ENCODE measurements around the gene SCRN2. TPM values are rescaled to one million over a fixed set of nuclear protein-coding genes. Genes with fewer than 3 reads are reported as not detected.

The SCRN2 gene
- total RNA-seq, 1 donor from 2014 or later = 37.8 TPM

GRCh38 chr17:47857551-47858455, 16.7 kb upstream of the SCRN2 start:
- no peak overlapping the region for H3K27ac Mint-ChIP-seq (ENCODE audit: unreplicated experiment)
- H3K27me3 Mint-ChIP-seq (ENCODE audit: low read depth) = peaks cover 75% of the 10 kb centered on the region

GRCh38 chr17:47856830-47857229, 15.8 kb upstream of the SCRN2 start:
- H3K27ac Mint-ChIP-seq (ENCODE audit: unreplicated experiment) = no peak overlapping the region
- TF ChIP-seq CTCF (conservative IDR thresholded peaks at IDR 0.05) = no peak
- H3K27me3 Mint-ChIP-seq (ENCODE audit: low read depth) = peaks cover 84% of the 10 kb centered on the region
- H3K4me1 Mint-ChIP-seq = peaks cover 7% of the 10 kb centered on the region
- H3K4me3 Mint-ChIP-seq = no peak overlapping the region
- DNase-seq (ENCODE audit: low read depth, low spot score) = no peak
- H3K36me3 Mint-ChIP-seq (ENCODE audit: low read depth) = no peaks in the 10 kb centered on the region
- no peaks in the 10 kb centered on the region for H3K9me3 Mint-ChIP-seq

More at GRCh38 chr17:47857551-47858455, 16.7 kb upstream of the SCRN2 start:
- H3K9me3 Mint-ChIP-seq = no peaks in the 10 kb centered on the region
- TF ChIP-seq CTCF (conservative IDR thresholded peaks at IDR 0.05) = no peak
- H3K4me1 Mint-ChIP-seq = no peaks in the 10 kb centered on the region
- no peak overlapping the region for H3K4me3 Mint-ChIP-seq
- no peak for DNase-seq (ENCODE audit: low read depth, low spot score)
- H3K36me3 Mint-ChIP-seq (ENCODE audit: low read depth) = no peaks in the 10 kb centered on the region

GRCh38 chr17:47855737-47856136, 14.7 kb upstream of the SCRN2 start:
- TF ChIP-seq CTCF (conservative IDR thresholded peaks at IDR 0.05) = no peak
- no peaks in the 10 kb centered on the region for H3K9me3 Mint-ChIP-seq
- no peaks in the 10 kb centered on the region for H3K36me3 Mint-ChIP-seq (ENCODE audit: low read depth)
- H3K4me3 Mint-ChIP-seq = no peak overlapping the region
- no peak overlapping the region for H3K27ac Mint-ChIP-seq (ENCODE audit: unreplicated experiment)
- peaks cover 90% of the 10 kb centered on the region for H3K27me3 Mint-ChIP-seq (ENCODE audit: low read depth)
- DNase-seq (ENCODE audit: low read depth, low spot score) = no peak
- peaks cover 7% of the 10 kb centered on the region for H3K4me1 Mint-ChIP-seq

- no peak for TF ChIP-seq CTCF (conservative IDR thresholded peaks at IDR 0.05)
- Mint-ChIP-seq H3K9me3 (no peaks in the 10 kb centered on the region), H3K4me3 (no peak overlapping the region), H3K4me1 (peaks cover 11% of the 10 kb centered on the region), H3K27me3 (ENCODE audit: low read depth) (peaks cover 95% of the 10 kb centered on the region), H3K27ac (ENCODE audit: unreplicated experiment) (no peak overlapping the region), H3K36me3 (ENCODE audit: low read depth) (no peaks in the 10 kb centered on the region)
- DNase-seq (ENCODE audit: low read depth, low spot score) = no peak
These were observed 12.5 kb upstream of the SCRN2 start for GRCh38 chr17:47853616-47854015.

- H3K4me1 Mint-ChIP-seq = peaks cover 11% of the 10 kb centered on the region
- H3K4me3 Mint-ChIP-seq = peak overlapping the region; percentile 31
- H3K36me3 Mint-ChIP-seq (ENCODE audit: low read depth) = no peaks in the 10 kb centered on the region
- H3K27me3 Mint-ChIP-seq (ENCODE audit: low read depth) = peaks cover 98% of the 10 kb centered on the region
- TF ChIP-seq CTCF (conservative IDR thresholded peaks at IDR 0.05) = no peak
- no peak overlapping the region for H3K27ac Mint-ChIP-seq (ENCODE audit: unreplicated experiment)
- no peaks in the 10 kb centered on the region for H3K9me3 Mint-ChIP-seq
- no peak for DNase-seq (ENCODE audit: low read depth, low spot score)
These were observed 11.3 kb upstream of the SCRN2 start for GRCh38 chr17:47852113-47852949.
